Putamen (tissue), 1 donor: Measurements from ENCODE around the gene MYLK4.
A peak's percentile ranks its signal among the peaks of the same experiment; 100 is the strongest.

ENCODE experiments used
- DNase-seq: peaks from one replicate; pipeline ENCODE4 v3.0.0-alpha.2; 2016; ENCODE audit warnings: low spot score

MYLK4 gene

GRCh38 chr6:2658788-2659187 lies 91.9 kb downstream of the MYLK4 start:
- DNase-seq: no peak

DNA sequence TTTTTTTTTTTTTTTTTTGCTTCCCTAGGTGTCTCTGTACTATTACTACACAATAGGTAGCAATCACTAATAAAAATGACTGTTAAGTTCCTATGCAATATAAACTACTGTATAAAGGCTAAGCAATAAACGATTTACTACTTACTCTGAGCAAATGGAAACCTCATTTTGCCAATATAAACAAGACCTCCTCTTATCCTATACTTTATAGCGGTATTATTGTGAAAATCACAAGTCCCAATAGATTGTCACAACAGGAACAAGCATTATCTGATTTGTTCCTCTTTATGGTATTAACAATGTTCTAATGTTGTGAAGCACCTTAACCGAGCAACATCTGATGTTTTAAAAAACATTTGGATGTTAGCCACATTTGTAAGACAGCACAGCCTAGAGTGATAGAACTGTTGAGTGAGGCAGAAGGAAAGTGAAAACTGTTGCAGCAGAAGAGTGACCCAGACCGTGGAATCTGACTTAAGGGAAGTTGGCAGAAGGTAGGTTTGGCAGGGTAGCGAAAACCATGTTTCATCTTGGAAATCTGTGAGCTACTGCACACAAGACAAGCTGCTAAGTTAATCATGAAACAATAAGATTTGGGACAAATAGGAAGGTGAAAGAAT lies 94.2 kb downstream of the MYLK4 start:
- no peak for DNase-seq

DNA sequence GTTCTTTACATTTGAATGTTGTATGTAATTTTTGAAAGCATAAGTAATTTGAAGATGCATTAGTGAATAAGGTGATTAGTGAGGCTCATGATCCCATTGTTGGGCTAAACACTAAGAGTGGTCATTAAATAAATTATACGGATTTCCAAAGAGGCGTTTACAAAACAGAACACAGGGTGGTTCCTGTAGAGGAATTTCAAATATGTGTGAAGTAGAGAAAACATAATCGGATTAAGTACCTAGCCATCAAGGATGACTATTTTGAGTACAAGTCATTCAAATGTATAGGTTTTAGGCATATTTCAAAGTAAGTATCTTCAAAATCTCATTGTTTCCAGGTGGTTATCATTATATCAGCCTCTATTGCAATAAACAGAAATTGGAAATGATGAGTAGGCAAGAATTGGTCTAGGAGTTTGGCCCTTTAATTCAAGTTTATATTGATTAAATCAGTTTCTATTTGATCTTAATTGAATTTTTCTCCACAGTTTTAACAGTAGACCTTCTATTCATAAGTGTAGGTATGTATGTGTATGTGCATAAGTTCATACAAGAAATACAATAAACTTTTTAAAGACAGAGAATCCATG lies 94.8 kb downstream of the MYLK4 start:
- no peak for DNase-seq

DNA sequence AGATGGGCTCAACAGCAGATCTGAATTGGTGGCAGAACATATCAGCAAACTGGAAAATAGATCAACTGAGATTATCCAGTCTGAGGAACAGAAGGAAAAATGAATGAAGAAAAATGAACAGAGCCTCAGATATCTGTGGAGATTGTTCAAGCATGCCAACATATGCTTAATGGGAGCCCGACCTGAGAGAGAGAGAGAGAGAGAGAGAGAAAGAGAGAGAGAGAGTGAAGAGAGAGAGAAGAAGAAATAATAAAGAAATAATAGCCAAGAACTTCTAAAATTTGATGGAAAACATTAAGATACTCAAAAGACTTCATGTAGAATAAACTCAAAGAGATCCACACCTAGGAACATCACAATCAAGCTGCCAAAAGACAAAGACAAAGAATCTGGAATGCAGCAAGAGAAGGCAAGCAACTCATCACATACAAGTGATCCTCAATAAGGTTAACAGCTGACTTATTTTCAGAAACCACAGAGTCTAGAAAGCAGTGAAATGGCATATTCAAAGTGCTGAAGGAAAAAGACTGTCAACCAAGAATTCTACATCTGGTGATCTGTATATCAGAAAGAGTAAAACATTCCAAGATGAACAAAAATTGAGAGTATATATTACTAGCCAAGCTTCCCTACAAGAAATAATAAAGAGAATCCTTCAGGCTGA lies 97.2 kb downstream of the MYLK4 start:
- DNase-seq: no peak

- DNase-seq: no peak
Measured at GRCh38 chr6:2652611-2653010, 98.1 kb downstream of the MYLK4 start.

DNA sequence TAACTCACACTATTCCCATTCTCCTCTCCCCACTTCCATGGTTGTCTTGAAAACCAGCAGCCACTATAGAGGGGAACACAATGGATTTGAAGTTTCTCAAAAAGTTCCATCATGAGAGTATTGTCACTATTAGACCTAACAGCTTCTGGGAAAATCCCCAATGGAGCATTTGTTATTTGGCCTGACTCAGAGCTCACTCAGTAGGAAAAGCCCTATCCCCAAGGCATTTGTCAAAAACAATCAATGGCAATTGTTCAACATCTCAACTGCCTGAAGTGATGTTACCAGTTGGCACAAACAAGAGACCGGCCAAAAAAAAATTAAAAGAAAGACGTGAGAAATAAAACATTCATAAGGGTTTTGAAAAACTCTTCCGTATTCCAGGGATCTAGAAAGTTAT lies 98.8 kb downstream of the MYLK4 start:
- no peak for DNase-seq

DNA sequence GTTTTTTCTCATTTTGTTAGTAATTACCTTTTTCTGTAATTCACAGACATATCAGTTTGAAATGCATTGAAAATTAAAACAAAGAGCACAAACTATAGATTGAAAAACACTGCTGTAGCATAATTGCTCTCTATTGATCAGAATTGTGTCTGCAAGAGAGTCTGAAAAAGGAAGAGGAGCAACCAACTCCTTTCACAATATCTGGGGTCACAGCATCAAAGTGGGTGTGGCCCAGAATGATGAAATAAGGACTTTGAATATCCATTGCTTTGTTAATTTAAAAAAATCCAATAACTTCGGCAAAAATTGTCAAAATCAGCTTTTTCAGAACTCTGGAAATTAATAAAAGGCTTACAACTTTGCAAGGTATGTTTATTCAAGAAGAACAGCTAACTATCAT lies 99.2 kb downstream of the MYLK4 start:
- no peak for DNase-seq

DNA sequence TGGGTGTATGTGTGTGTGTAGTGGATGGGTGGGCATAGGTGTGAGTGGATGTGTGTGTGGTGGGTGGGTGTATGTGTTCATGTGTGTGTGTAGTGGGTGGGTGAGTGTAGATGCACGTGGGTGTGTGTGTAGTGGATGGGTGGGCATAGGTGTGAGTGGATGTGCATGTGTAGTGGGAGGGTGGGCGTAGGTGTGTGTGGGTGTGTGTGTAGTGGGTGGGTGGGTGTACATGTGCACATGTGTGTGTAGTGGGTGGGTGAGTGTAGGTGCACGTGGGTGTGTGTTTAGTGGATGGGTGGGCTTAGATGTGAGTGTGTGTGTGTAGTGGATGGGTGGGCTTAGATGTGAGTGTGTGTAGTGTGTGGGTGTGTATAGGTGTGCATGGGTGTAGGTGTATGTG lies 104.4 kb downstream of the MYLK4 start:
- no peak for DNase-seq

GRCh38 chr6:2643935-2644539 lies 106.7 kb downstream of the MYLK4 start:
- no peak for DNase-seq

- DNase-seq: no peak
Measured at GRCh38 chr6:2643130-2643529, 107.6 kb downstream of the MYLK4 start.

- no peak for DNase-seq
Measured at GRCh38 chr6:2641044-2641725, 109.5 kb downstream of the MYLK4 start.

- no peak for DNase-seq
Measured at GRCh38 chr6:2640551-2640950, 110.2 kb downstream of the MYLK4 start.

- no peak for DNase-seq
Measured at GRCh38 chr6:2639896-2640295, 110.8 kb downstream of the MYLK4 start.

DNA sequence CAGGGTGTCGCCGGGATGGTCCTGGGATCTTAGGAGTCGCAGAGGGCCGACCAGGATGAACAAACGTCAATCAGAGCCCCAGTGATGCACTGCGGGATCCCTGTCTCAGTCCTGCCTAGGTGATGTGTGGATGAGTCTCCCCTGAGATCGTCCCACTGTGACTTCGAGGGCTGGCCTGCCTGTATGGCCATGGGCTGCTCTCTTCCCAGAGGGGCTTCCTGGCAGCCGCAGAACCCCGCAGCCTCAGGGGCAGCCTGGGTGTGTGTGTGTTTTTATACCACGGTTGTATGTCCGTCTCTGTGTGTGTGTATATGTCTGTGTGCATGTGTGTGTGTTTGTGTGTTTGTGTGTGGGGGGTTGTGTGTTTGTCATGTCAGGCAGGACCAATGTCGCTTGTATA lies 111.6 kb downstream of the MYLK4 start:
- no peak for DNase-seq

GRCh38 chr6:2636672-2637071 lies 114.0 kb downstream of the MYLK4 start:
- DNase-seq: no peak

DNA sequence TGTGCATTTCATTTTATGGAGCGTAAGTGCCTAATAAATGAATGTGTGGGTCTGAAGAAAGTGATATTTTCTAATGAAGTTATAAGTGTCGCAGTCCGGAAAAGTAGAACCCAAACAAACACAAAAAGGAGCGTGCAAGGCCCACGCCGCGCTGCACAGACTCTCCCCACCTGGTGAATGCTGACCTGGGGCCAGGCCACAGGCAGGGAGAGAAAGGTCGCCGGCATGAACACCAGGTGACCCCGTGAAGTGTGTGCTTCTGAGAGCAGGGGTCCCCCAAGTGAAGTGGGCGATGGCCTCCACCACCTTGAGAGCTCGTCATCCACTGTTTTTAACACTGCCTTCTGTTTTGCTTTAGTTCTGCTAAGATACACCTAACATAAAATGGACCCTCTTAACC lies 114.8 kb downstream of the MYLK4 start:
- no peak for DNase-seq

- DNase-seq: peak; percentile 58
Measured at GRCh38 chr6:2634139-2634964, 116.4 kb downstream of the MYLK4 start.

GRCh38 chr6:2633736-2634135 lies 117.0 kb downstream of the MYLK4 start:
- DNase-seq: no peak

DNA sequence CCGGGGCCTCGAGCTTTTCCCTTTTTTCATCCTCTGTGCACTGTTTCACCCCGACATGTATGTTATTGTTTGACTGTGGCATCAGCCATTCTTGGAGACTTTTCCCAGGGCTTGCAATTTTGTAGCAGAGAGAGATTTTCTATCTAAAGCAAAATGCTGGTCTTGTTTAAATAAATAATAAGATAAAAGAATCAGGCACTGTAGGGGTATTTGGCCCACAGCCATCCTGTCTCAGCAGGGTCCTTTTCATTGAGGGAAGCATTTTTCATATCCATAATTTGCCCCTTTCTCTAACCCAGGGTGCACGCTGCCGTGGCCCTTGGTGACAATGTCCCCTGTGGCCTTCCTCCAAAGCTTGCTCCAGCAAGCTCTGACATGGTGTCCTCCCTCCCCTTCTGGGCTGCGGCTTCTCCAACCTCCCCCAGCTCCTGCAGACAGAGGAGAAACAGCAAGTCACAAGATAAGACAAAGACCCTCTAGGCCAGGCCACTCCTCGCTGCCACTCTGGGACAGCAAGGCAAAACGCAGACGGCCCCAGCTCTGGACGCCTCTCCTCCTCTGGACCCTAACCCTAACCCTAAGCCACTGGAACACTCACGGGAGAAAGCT lies 117.6 kb downstream of the MYLK4 start:
- no peak for DNase-seq

- DNase-seq: no peak
Measured at GRCh38 chr6:2632368-2632767, 118.4 kb downstream of the MYLK4 start.

DNA sequence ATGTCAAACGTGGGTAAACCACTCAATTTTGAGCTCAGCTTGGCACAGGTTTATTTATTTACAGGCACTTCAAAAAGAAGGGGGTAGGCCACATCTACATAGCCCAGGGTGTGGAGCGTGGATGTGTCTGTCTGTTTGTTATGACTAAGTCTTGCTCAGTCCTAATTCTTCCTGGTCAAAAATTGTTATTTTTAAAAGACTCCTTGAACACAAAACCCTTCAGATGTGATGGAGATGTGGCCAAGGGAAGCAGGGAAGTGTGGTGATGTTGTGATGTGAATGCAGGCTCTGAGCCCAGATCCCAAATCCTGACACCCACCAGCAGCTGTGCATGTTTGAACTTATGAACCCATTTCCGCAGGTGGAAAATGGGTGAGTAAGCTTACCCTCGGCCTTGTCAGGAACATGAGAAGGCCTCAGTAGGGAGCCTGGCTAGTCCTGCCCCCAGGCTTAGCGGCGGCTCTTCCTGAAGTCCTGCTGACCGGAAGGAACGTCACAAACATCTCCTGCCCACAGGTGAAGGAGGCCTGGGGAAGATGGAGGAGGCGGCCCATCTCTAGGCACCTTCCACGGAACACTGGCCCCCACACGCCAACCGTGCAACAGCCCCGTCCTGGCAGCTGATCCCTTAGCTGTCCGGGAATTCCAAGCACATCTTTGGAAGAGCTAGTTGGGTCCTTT lies 119.7 kb downstream of the MYLK4 start:
- DNase-seq: no peak
